Panc1 (cell line): ENCODE data around the gene ABCC1.

Experiments
- CTCF ChIP-seq: fragments of 450-650 bp; IDR thresholded peaks from 2 replicates; pipeline ENCODE4 v1.5.1; 2017; ENCODE audit warnings: mild to moderate bottlenecking
- POLR2AphosphoS5 ChIP-seq: IDR thresholded peaks from 2 replicates; pipeline ENCODE4 v1.6.1; 2012; ENCODE audit warnings: mild to moderate bottlenecking, low read depth, low read length, moderate library complexity
- REST ChIP-seq, 2 experiments: IDR thresholded peaks; 2 replicates each; pipeline ENCODE4 v1.6.1; 2011 to 2012; ENCODE audit warnings: low read depth in 2 of 2, control low read depth in 1 of 2, low read length in 1 of 2, mild to moderate bottlenecking in 1 of 2, moderate library complexity in 1 of 2; ENCODE audit not compliant: insufficient read depth in 1 of 2
- SIN3A ChIP-seq: IDR thresholded peaks from 2 replicates; pipeline ENCODE4 v1.6.1; 2012; ENCODE audit warnings: low read depth, mild to moderate bottlenecking, low read length, moderate library complexity, borderline replicate concordance; ENCODE audit not compliant: insufficient read depth

- TF ChIP-seq CTCF: no peak
- TF ChIP-seq POLR2AphosphoS5: no peak
- TF ChIP-seq REST (IDR thresholded peaks at IDR 0.05; ENCODE audit: insufficient read depth in 1 of 2, low read depth in 2 of 2, low read length in 1 of 2): no peak
- TF ChIP-seq SIN3A: no peak
Observed at GRCh38 chr16:16048904-16049582, 99.6 kb downstream of the ABCC1 start.
